ENCODE data around the gene GAS7. TPM values are rescaled to one million over a fixed set of nuclear protein-coding genes. Genes with fewer than 3 reads are reported as not detected.
A peak's percentile ranks its signal among the peaks of the same experiment; 100 is the strongest.

Gene GAS7
- total and polyA plus RNA-seq, 9 donors: 7.1 to 48.0 (median 24.2) TPM

DNA sequence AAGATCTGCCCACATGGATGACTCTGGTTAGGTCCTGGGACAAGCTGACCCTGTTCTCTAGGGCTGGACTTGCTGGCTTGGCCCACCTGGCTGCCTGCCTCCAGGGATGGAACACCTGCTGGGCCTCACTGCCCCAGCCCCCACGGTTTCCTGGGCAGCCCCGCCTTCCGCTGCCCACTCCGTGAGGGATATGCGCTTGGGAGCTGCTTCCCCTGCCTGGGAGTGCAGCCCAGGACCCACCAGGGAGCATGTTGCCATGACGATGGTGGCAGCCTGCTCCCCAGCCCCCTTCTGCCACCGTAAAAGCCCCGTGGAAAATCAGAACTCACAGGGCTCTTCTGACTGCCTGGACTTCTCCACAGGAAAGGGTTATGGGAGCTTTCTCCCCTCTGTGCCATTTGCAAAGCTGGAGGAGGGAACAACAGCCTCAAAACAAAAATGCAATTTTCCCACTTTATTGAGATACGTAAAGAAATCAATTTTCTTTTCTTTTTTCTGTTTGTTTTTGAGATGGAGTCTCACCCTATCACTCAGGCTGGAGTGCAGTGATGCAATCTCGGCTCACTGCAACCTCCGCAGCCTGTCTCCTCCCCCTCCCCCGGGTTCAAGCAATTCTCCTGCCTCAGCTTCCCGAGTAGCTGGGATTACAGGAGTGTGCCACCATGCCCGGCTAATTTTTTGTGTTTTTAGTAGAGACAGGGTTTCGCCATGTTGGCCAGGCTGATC lies 18.0 kb upstream of the GAS7 start:
- Histone ChIP-seq H3K4me1 (ENCODE audit: insufficient read depth) (no peaks in the 10 kb centered on the region), H3K36me3 (no peaks in the 10 kb centered on the region), H3K4me3 (no peak overlapping the region), H3K27ac (no peak overlapping the region), H3K9me3 (no peaks in the 10 kb centered on the region), H3K27me3 (no peaks in the 10 kb centered on the region)
- WGBS, 3 donors: 32 to 39% (median 34%) methylated on average over 15 of the region's 15 CpGs
- intact Hi-C loops (cut with DNase I): no loop called here
- no peak for DNase-seq
- TF ChIP-seq, protein P1, sequence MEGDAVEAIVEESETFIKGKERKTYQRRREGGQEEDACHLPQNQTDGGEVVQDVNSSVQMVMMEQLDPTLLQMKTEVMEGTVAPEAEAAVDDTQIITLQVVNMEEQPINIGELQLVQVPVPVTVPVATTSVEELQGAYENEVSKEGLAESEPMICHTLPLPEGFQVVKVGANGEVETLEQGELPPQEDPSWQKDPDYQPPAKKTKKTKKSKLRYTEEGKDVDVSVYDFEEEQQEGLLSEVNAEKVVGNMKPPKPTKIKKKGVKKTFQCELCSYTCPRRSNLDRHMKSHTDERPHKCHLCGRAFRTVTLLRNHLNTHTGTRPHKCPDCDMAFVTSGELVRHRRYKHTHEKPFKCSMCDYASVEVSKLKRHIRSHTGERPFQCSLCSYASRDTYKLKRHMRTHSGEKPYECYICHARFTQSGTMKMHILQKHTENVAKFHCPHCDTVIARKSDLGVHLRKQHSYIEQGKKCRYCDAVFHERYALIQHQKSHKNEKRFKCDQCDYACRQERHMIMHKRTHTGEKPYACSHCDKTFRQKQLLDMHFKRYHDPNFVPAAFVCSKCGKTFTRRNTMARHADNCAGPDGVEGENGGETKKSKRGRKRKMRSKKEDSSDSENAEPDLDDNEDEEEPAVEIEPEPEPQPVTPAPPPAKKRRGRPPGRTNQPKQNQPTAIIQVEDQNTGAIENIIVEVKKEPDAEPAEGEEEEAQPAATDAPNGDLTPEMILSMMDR (IDR thresholded peaks at IDR 0.05): no peak
- TF ChIP-seq POLR2A (IDR thresholded peaks at IDR 0.05) (no peak), EP300 (IDR thresholded peaks at IDR 0.05) (no peak)

DNA sequence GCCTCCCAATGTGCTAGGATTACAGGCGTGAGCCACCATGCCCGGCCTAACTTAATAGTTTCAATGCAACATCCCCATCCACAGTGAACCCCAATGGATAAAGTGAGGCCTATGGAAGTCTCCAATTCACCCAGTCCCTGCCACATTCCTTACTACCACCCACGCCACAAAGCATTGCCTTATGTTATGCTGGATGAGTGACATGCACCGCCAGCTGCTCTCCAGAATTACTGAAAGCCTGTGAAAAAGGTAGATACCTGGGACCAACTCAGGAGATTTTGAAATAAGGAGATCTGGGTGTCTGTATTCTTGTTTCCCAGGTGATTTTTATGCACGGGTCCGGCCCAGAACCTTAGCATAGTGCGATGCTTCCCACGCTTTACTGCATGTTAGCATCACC lies 16.9 kb upstream of the GAS7 start:
- no peaks in the 10 kb centered on the region for H3K9me3 ChIP-seq
- TF ChIP-seq POLR2A (IDR thresholded peaks at IDR 0.05): no peak
- TF ChIP-seq, protein P1 (IDR thresholded peaks at IDR 0.05): no peak
- TF ChIP-seq EP300 (IDR thresholded peaks at IDR 0.05): no peak
- no peak for DNase-seq
- no peak overlapping the region for H3K4me3 ChIP-seq
- no peak overlapping the region for H3K27ac ChIP-seq
- H3K4me1 ChIP-seq (ENCODE audit: insufficient read depth): no peaks in the 10 kb centered on the region
- intact Hi-C loops (cut with DNase I): no loop called here
- no peaks in the 10 kb centered on the region for H3K27me3 ChIP-seq
- no peaks in the 10 kb centered on the region for H3K36me3 ChIP-seq
- 89 to 99% (median 95%) methylated on average over 8 of the region's 8 CpGs for WGBS, 3 donors

DNA sequence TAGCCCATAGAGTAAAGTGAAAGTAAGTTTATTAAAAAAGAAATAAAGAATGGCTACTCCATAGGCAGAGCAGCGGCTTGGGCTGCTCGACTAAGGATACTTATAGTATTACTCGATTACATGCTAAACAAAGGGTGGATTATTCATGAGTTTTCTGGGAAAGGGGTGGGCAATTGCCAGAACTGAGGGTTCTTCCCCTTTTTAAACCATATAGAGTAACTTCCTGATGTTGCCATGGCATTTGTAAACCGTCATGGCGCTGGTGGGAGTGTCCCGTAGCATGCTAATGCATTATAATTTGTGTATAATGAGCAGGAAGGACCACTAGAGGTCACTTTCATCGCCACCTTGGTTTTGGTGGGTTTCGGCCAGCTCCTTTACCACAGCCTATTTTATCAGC lies 13.3 kb upstream of the GAS7 start:
- Histone ChIP-seq H3K4me3 (no peak overlapping the region), H3K27ac (no peak overlapping the region), H3K27me3 (no peaks in the 10 kb centered on the region), H3K9me3 (no peaks in the 10 kb centered on the region), H3K4me1 (ENCODE audit: insufficient read depth) (no peaks in the 10 kb centered on the region), H3K36me3 (no peaks in the 10 kb centered on the region)
- intact Hi-C loops (cut with DNase I): no loop called here
- no peak for TF ChIP-seq POLR2A (IDR thresholded peaks at IDR 0.05)
- TF ChIP-seq, protein P1 (IDR thresholded peaks at IDR 0.05): no peak
- TF ChIP-seq EP300 (IDR thresholded peaks at IDR 0.05): no peak
- no peak for DNase-seq
- 89 to 96% (median 96%) methylated on average over 8 of the region's 8 CpGs for WGBS, 3 donors

DNA sequence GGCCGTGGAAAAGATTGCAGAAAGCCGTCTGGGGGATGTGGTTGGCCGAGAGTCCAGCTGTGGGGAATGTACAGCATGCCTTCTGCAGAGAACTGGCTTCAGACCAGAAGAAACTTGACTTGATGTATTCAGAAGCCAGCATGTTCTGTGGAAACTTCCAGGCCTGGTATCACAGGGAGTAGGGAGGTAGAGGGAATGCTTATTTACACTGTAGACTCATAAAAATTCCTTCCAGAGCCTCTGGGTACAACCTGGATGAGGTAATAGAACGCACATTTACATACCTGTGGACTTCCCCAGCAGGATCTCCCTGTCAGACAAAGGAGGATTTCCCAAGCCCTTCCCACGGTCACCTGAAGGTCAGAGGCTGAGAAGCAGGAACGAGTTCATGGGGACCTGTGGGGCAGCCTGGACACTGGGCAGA lies 11.8 kb upstream of the GAS7 start:
- Histone ChIP-seq H3K27ac (no peak overlapping the region), H3K4me3 (no peak overlapping the region), H3K4me1 (ENCODE audit: insufficient read depth) (no peaks in the 10 kb centered on the region), H3K27me3 (no peaks in the 10 kb centered on the region), H3K9me3 (no peaks in the 10 kb centered on the region), H3K36me3 (no peaks in the 10 kb centered on the region)
- intact Hi-C loops (cut with DNase I): no loop called here
- TF ChIP-seq POLR2A (IDR thresholded peaks at IDR 0.05) (no peak), EP300 (IDR thresholded peaks at IDR 0.05) (no peak)
- TF ChIP-seq, protein P1 (IDR thresholded peaks at IDR 0.05): no peak
- WGBS, 3 donors: 27 to 35% (median 33%) methylated on average over 6 of the region's 6 CpGs
- DNase-seq: peak in 2 of 5 donors; percentile 14 to 43
